MM.1S (cell line): Measurements from ENCODE around the gene FOXP4.

ENCODE experiments used
- CTCF ChIP-seq: fragments of 300-600 bp; sonication (generic); IDR thresholded peaks from 2 replicates; pipeline ENCODE4 v1.5.1; 2016; ENCODE audit warnings: antibody characterized with exemption, low read length, mixed read lengths
- EZH2 ChIP-seq: fragments of 300-600 bp; sonication (generic); optimal IDR thresholded peaks from 2 replicates; pipeline ENCODE3; 2017; ENCODE audit warnings: low read depth, mild to moderate bottlenecking, antibody characterized with exemption, low read length, mixed read lengths
- EZH2phosphoT487 ChIP-seq: fragments of 300-600 bp; sonication (generic); IDR thresholded peaks from 2 replicates; pipeline ENCODE4 v1.6.1; 2018; ENCODE audit warnings: antibody characterized with exemption, low read length

- TF ChIP-seq EZH2phosphoT487 (no peak), CTCF (no peak), EZH2 (no peak)
Measured at GRCh38 chr6:41587131-41587879, 41.1 kb downstream of the FOXP4 start.
